MM.1S (cell line): ENCODE data around the gene ASB10.

ENCODE experiments used
- DNase-seq: peaks from one replicate; pipeline ENCODE4 v3.0.0-alpha.2; 2015
- H2AFZ ChIP-seq: fragments of 300-600 bp; sonication (generic); 2 replicates; pipeline ENCODE4 v1.6.0; 2016; ENCODE audit warnings: antibody characterized with exemption, low read length
- H3F3A ChIP-seq: fragments of 300-600 bp; sonication (generic); 2 replicates; pipeline ENCODE4 v1.6.1; 2016; ENCODE audit warnings: mild to moderate bottlenecking, antibody characterized with exemption, low read length, moderate library complexity, mixed read lengths; ENCODE audit not compliant: insufficient read depth
- H3K27ac ChIP-seq: fragments of 300-600 bp; sonication (generic); 2 replicates; pipeline ENCODE4 v1.5.1; 2016; ENCODE audit warnings: mild to moderate bottlenecking, low read length
- H3K27me3 ChIP-seq: fragments of 300-600 bp; sonication (generic); replicated peaks from 2 replicates; pipeline ENCODE4 v1.6.0; 2016; ENCODE audit warnings: low read length; ENCODE audit not compliant: insufficient read depth
- H3K36me3 ChIP-seq: fragments of 300-600 bp; sonication (generic); replicated peaks from 2 replicates; pipeline ENCODE4 v1.6.1; 2016; ENCODE audit warnings: mild to moderate bottlenecking, low read length, mixed read lengths; ENCODE audit not compliant: insufficient read depth
- H3K4me1 ChIP-seq: fragments of 300-600 bp; sonication (generic); 2 replicates; pipeline ENCODE4 v1.6.1; 2016; ENCODE audit warnings: low read length, mixed read lengths
- H3K4me2 ChIP-seq: fragments of 300-600 bp; sonication (generic); 2 replicates; pipeline ENCODE4 v1.6.0; 2016; ENCODE audit warnings: low read depth, low read length
- H3K4me3 ChIP-seq: fragments of 300-600 bp; sonication (generic); 2 replicates; pipeline ENCODE4 v1.5.1; 2016; ENCODE audit warnings: low read length, mixed read lengths
- H3K79me2 ChIP-seq: fragments of 300-600 bp; sonication (generic); 2 replicates; pipeline ENCODE4 v1.6.1; 2016; ENCODE audit warnings: mixed run types, low read length, mixed read lengths
- H3K9ac ChIP-seq: fragments of 300-600 bp; sonication (generic); 2 replicates; pipeline ENCODE4 v1.6.1; 2016; ENCODE audit warnings: low read length, mixed read lengths
- H3K9me2 ChIP-seq: fragments of 300-600 bp; sonication (generic); replicated peaks from 2 replicates; pipeline ENCODE4 v1.6.1; 2016; ENCODE audit warnings: mild to moderate bottlenecking, low read length, mixed read lengths; ENCODE audit not compliant: insufficient read depth
- H3K9me3 ChIP-seq: fragments of 300-600 bp; sonication (generic); replicated peaks from 2 replicates; pipeline ENCODE4 v1.6.1; 2016; ENCODE audit warnings: mild to moderate bottlenecking, low read length, mixed read lengths; ENCODE audit not compliant: insufficient read depth
- H4K20me1 ChIP-seq: fragments of 300-600 bp; sonication (generic); 2 replicates; pipeline ENCODE4 v1.6.1; 2016; ENCODE audit warnings: mild to moderate bottlenecking, low read length, moderate library complexity, mixed read lengths; ENCODE audit not compliant: insufficient read depth
- CTCF ChIP-seq: fragments of 300-600 bp; sonication (generic); IDR thresholded peaks from 2 replicates; pipeline ENCODE4 v1.5.1; 2016; ENCODE audit warnings: antibody characterized with exemption, low read length, mixed read lengths
- EZH2 ChIP-seq: fragments of 300-600 bp; sonication (generic); optimal IDR thresholded peaks from 2 replicates; pipeline ENCODE3; 2017; ENCODE audit warnings: low read depth, mild to moderate bottlenecking, antibody characterized with exemption, low read length, mixed read lengths
- EZH2phosphoT487 ChIP-seq: fragments of 300-600 bp; sonication (generic); IDR thresholded peaks from 2 replicates; pipeline ENCODE4 v1.6.1; 2018; ENCODE audit warnings: antibody characterized with exemption, low read length

ASB10 gene

GRCh38 chr7:151187409-151188251, 580 bp upstream of the ASB10 start:
- H3F3A ChIP-seq, result no peaks in the 10 kb centered on the region
- no peaks in the 10 kb centered on the region for H4K20me1 ChIP-seq
- H3K9ac ChIP-seq, result no peak overlapping the region
- H3K9me3 ChIP-seq, result no peaks in the 10 kb centered on the region
- H3K79me2 ChIP-seq, result no peaks in the 10 kb centered on the region
- TF ChIP-seq EZH2phosphoT487 (no peak), EZH2 (no peak), CTCF (no peak)
- no peaks in the 10 kb centered on the region for H3K9me2 ChIP-seq
- H2AFZ ChIP-seq, result no peak overlapping the region
- no peak overlapping the region for H3K4me3 ChIP-seq
- no peak for DNase-seq
- no peaks in the 10 kb centered on the region for H3K36me3 ChIP-seq
- H3K4me1 ChIP-seq, result no peaks in the 10 kb centered on the region
- H3K27me3 ChIP-seq, result peaks cover 87% of the 10 kb centered on the region
- H3K27ac ChIP-seq, result no peak overlapping the region
- no peak overlapping the region for H3K4me2 ChIP-seq

- Histone ChIP-seq H2AFZ (no peak overlapping the region), H4K20me1 (no peaks in the 10 kb centered on the region), H3K4me3 (no peak overlapping the region), H3K27me3 (peaks cover 86% of the 10 kb centered on the region), H3K4me1 (no peaks in the 10 kb centered on the region), H3K4me2 (no peak overlapping the region), H3K27ac (no peak overlapping the region), H3F3A (no peaks in the 10 kb centered on the region), H3K9me3 (no peaks in the 10 kb centered on the region), H3K79me2 (no peaks in the 10 kb centered on the region), H3K36me3 (no peaks in the 10 kb centered on the region), H3K9me2 (no peaks in the 10 kb centered on the region), H3K9ac (no peak overlapping the region)
- TF ChIP-seq CTCF (no peak), EZH2 (no peak), EZH2phosphoT487 (no peak)
- DNase-seq, result no peak
These were observed 1.0 kb downstream of the ASB10 start for GRCh38 chr7:151185762-151186639.

GRCh38 chr7:151181011-151181431, 6.0 kb downstream of the ASB10 start:
- H3K27me3 ChIP-seq, result peaks cover 85% of the 10 kb centered on the region
- no peaks in the 10 kb centered on the region for H3K9me3 ChIP-seq
- no peak overlapping the region for H3K27ac ChIP-seq
- no peaks in the 10 kb centered on the region for H3F3A ChIP-seq
- TF ChIP-seq EZH2 (no peak), EZH2phosphoT487 (no peak), CTCF (no peak)
- no peak overlapping the region for H3K9ac ChIP-seq
- H3K4me1 ChIP-seq, result no peaks in the 10 kb centered on the region
- H3K36me3 ChIP-seq, result no peaks in the 10 kb centered on the region
- H3K4me2 ChIP-seq, result no peak overlapping the region
- H4K20me1 ChIP-seq, result no peaks in the 10 kb centered on the region
- H3K79me2 ChIP-seq, result no peaks in the 10 kb centered on the region
- H3K4me3 ChIP-seq, result no peak overlapping the region
- no peak overlapping the region for H2AFZ ChIP-seq
- no peaks in the 10 kb centered on the region for H3K9me2 ChIP-seq
- DNase-seq, result no peak
